GM10248 (cell line): ENCODE results near the gene MAPT.

ENCODE experiments used
- CTCF ChIA-PET: fragments of 300-600 bp; sonication (Branson Sonifier 250); formaldehyde crosslinking; extraction: SDS; loops from one replicate; lab custom pipeline; 2021; ENCODE audit warnings: antibody characterized with exemption; lab: Yijun Ruan, JAX
- POLR2A ChIA-PET: fragments of 350-650 bp; sonication (Branson Sonifier 250); formaldehyde crosslinking; extraction: SDS; loops from one replicate; lab custom pipeline; 2020; ENCODE audit warnings: antibody characterized with exemption; lab: Yijun Ruan, JAX
- DNase-seq: peaks from one replicate; pipeline ENCODE4 v3.0.0; 2012; ENCODE audit errors: extremely low spot score
- TF ChIP-seq, protein P1 (sequence below): IDR thresholded peaks from 2 replicates; pipeline ENCODE4 v1.5.1; 2012; ENCODE audit warnings: mild to moderate bottlenecking, low read depth; ENCODE audit errors: extremely low read depth, missing control alignments, control extremely low read depth

MAPT gene

DNA sequence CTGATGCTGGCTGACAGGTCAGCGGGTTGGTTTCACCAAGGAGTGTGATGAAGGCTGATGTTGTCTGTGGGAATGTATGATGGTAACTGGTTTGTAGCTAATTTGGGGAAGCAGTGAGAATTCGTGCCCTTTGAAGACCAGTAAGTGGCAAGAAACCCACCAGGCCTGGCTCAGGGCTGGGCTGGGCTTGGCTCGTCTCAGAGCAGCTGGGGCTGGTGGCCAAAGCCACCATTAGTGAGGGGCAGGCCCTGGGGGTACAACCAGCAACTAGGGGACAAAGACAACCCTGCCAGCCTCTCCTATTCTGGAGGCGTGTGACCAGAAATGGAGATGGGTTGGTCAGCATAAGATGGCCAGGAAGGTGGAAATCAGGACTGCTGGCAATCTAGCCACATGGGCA lies 91.7 kb downstream of the MAPT start:
- ChIA-PET POLR2A (no interaction called here), CTCF (interaction anchor here (2.4 kb wide), 1 partner anchor 15 kb away, joined by 9 read pairs; no protein-coding TSS in a partner anchor)
- no peak for DNase-seq
- TF ChIP-seq, protein P1, sequence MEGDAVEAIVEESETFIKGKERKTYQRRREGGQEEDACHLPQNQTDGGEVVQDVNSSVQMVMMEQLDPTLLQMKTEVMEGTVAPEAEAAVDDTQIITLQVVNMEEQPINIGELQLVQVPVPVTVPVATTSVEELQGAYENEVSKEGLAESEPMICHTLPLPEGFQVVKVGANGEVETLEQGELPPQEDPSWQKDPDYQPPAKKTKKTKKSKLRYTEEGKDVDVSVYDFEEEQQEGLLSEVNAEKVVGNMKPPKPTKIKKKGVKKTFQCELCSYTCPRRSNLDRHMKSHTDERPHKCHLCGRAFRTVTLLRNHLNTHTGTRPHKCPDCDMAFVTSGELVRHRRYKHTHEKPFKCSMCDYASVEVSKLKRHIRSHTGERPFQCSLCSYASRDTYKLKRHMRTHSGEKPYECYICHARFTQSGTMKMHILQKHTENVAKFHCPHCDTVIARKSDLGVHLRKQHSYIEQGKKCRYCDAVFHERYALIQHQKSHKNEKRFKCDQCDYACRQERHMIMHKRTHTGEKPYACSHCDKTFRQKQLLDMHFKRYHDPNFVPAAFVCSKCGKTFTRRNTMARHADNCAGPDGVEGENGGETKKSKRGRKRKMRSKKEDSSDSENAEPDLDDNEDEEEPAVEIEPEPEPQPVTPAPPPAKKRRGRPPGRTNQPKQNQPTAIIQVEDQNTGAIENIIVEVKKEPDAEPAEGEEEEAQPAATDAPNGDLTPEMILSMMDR = no peak

DNA sequence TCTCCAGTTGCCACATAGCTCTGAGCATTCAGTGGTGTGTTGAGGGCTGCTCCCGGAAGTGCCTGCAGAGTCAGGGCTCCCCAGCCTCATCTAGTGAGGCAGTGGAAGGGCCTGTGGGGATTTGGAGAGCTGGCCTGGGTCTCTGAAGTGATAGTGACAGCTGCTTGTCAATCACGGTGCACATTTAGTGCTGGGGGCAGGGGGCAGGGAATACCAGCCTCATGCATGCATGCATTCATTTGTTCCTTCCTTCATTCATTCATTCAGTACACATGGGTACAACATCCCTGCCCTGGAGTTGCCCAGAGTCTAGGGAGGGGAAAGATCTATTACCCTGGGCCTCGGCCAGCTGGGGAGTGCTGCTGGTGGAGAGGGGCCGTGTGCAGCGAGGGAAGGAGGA lies 93.4 kb downstream of the MAPT start:
- POLR2A ChIA-PET = no interaction called here
- no peak for DNase-seq
- CTCF ChIA-PET = interaction anchor here (1.3 to 2.4 kb wide), 2 partner anchors 8 to 13 kb away, joined by 4 to 9 read pairs; no protein-coding TSS in a partner anchor
- TF ChIP-seq, protein P1 = no peak

DNA sequence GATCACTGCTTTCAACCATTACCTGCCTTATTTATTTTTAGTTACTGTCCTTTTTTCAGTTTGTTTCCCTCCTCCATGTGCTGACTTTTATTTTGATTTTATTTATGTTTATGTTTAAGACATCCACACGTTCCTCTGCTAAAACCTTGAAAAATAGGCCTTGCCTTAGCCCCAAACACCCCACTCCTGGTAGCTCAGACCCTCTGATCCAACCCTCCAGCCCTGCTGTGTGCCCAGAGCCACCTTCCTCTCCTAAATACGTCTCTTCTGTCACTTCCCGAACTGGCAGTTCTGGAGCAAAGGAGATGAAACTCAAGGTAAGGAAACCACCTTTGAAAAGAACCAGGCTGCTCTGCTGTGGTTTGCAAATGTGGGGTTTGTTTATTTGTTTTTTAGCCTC lies 95.4 kb downstream of the MAPT start:
- POLR2A ChIA-PET = no interaction called here
- TF ChIP-seq, protein P1 = no peak
- DNase-seq = no peak
- CTCF ChIA-PET = interaction anchor here (1.8 to 2.4 kb wide), 2 partner anchors 12 kb away, joined by 6 to 10 read pairs; no protein-coding TSS in a partner anchor

DNA sequence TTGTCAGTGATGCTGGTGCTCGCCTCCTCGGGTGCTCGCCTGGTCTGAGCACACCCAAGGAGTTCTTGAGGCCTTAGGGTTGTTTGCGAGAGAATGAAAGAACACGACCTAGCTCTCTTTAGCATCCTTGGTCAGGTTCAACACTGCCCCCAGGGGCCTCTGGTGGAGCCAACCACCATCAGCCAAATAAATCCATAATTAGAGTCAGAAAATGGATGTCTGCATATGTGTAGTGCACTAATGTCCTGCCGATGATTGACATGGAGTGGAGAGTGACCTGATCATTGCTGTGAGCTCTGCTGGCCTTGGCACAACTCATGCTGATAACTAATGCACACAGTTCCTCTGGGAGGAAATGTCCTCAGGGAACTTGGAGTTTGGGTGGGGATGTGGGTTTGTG lies 96.5 kb downstream of the MAPT start:
- ChIA-PET POLR2A (no interaction called here), CTCF (interaction anchor here (1.0 to 2.4 kb wide), 5 partner anchors 11 to 286 kb away, joined by 3 to 10 read pairs (median 4); no protein-coding TSS in a partner anchor)
- no peak for DNase-seq
- TF ChIP-seq, protein P1 = no peak

DNA sequence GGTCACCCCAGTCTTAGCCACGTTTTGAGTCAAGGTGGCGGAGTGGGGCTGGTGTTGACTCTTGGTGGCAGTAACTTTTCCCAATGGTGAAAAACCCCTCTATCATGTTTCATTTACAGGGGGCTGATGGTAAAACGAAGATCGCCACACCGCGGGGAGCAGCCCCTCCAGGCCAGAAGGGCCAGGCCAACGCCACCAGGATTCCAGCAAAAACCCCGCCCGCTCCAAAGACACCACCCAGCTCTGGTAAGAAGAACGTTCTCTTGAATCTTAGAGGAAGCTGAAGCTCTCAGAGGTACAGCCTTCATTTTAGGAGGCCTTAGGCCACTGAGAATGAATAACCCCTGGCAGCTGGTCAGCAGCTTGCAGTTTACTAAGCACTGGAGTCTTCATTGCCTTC lies 97.0 kb downstream of the MAPT start:
- TF ChIP-seq, protein P1 = no peak
- ChIA-PET CTCF (interaction anchor here (1.0 to 2.4 kb wide), 5 partner anchors 11 to 222 kb away, joined by 4 to 10 read pairs (median 4); no protein-coding TSS in a partner anchor), POLR2A (no interaction called here)
- no peak for DNase-seq

DNA sequence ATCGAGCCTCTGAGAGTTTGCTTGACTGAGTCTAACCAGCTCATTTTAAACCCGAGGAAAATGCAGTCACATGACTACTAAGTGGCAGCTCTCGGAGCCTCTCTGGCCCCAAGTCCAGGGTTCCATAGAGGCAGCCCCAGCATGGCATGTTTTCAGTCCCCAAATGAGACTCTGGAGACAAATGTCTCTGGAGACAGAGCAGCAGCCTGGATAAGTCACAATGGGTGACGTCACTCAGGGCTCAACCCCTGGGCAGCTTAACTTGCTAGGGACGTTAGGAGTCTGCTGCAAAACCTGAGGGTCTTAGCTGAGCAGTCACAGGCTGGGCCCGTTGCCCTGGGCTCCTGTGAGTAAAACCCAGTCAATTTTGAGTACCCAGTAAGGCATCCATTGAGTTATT lies 97.8 kb downstream of the MAPT start:
- DNase-seq = no peak
- POLR2A ChIA-PET = no interaction called here
- TF ChIP-seq, protein P1 = no peak
- CTCF ChIA-PET = interaction anchor here (1.0 to 2.4 kb wide), 3 partner anchors 10 to 221 kb away, joined by 4 to 6 read pairs (median 4); no protein-coding TSS in a partner anchor
